HG03469 (cell line): ENCODE data around the gene DNAL4.

Source experiments
- ATAC-seq: cut with Tn5 transposase; IDR thresholded peaks from one replicate; pipeline ENCODE4 v1.9.1; 2021; ENCODE audit warnings: mild to moderate bottlenecking, moderate library complexity, moderate number of reproducible peaks; ENCODE audit not compliant: unreplicated experiment

Gene DNAL4

GRCh38 chr22:38760477-38761201 lies 33.3 kb downstream of the DNAL4 start:
- ATAC-seq, result no peak

- ATAC-seq, result no peak
Observed at GRCh38 chr22:38759005-38759404, 34.9 kb downstream of the DNAL4 start.

- ATAC-seq, result no peak
Observed at GRCh38 chr22:38758276-38758945, 35.5 kb downstream of the DNAL4 start.

- no peak for ATAC-seq
Observed at GRCh38 chr22:38757464-38757757, 36.5 kb downstream of the DNAL4 start.

GRCh38 chr22:38756711-38757463 lies 37.1 kb downstream of the DNAL4 start:
- no peak for ATAC-seq

DNA sequence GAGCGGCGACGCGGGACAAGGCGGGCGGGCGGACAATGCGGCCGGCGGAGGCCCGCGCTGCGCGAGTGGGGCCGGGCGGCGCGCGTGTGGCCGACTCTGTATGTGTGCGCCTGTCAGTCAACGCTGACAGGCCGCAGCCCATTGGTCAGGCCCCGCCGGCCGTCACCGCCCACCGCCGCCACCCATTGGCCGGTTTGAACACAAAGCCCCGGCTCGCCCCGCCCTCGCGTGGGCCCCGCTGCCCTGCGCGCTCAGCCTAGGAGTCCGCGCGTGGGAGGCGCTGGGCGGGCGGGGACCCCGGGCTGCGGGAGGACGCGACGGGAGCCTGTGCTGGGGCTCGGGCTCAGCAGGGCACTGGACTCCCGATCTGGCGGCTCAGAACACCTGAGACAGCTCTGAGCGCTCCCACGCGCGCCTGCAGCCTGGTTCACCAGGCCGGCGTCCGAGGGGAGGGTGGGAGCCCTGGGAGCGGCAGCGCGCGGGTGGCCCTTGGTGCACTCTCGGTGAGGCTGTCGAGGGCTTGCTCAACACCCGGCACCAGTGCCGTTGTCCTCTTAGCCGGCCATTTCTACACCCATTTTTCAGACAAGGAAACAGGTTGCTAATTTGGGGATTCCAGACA lies 37.9 kb downstream of the DNAL4 start, which contains the start of gene SUN2:
Gene SUN2, minus strand, starts transcription at position 88 of the 622 bp plus-strand sequence. CDS start 3,370 bp downstream, outside the sequence.
- ATAC-seq, result no peak

DNA sequence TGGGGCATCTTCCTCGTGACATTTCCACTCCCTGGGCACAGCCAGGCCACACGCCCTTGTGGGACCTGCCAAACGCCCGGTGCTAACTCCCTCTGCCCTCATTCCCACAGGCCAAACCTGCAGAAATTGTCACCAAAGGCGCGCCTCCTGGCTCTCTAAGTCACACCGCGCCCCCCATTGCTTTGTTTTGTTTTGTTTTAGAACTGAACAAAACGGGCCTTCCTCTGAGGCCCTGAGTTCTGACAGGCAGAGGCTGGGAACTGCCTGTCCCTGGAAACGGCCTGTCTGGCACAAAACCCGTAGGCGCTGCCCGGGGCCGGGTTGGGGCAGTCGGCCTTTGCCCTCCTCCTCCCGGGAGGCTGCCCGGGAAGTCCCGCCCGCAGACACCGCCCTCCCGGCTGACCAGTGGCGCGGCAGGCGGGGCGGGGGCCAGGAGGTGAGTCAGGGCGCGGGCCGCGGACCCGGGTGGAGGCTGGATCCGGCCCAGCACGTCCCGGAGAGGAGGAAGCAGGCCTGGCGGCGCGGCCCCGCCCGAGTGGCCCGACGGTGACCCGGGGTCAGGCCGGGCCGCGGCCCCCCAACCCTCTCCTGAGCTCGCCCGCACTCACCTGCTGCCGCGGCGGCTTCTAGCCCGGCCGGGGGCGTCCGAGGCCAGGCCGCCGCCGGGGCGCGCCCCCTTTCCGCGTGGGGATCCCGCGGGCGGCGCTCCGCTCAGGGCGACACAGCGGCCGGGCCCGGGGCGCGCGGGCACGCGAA lies 38.6 kb downstream of the DNAL4 start:
- no peak for ATAC-seq

DNA sequence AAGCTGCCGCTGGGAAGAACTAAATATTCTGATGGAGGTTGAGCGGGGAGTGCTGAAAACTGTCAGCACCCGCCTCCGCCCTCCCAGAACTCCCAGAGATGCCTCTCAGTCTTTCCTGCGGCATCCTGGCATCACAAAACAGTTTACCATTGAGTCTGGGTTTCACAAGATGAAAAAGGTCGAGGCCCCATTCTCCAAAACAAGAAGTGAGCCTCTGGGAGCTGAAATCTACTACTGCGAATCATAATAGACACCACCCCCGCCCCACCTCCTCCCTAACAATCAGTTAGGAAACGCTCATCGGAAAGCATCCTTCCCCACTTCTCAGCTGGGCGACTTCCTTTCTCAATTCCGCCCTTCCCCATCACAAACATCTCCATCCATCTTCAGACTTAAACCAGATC lies 39.2 kb downstream of the DNAL4 start:
- no peak for ATAC-seq

- no peak for ATAC-seq
Observed at GRCh38 chr22:38753948-38754750, 39.8 kb downstream of the DNAL4 start.

- no peak for ATAC-seq
Observed at GRCh38 chr22:38751422-38752346, 42.3 kb downstream of the DNAL4 start.

DNA sequence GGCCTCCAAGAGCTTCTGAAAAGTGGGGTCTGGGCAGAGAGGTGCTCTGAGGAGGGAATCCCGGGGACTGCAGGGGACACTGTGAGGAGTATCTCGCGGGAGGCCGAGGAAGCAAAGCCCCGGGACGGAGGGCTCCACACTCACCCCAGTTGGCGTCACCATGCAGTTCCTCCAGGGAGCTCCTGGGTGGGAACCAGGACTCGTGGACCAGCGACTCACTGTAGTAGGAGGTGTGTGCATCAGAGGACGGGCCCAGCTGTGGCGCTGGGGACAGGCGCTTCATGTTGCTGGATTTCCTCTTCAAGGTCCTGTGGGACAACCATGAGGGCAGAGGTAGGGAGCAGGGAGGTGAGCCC lies 42.9 kb downstream of the DNAL4 start:
- no peak for ATAC-seq

- ATAC-seq, result no peak
Observed at GRCh38 chr22:38750638-38751037, 43.3 kb downstream of the DNAL4 start.

DNA sequence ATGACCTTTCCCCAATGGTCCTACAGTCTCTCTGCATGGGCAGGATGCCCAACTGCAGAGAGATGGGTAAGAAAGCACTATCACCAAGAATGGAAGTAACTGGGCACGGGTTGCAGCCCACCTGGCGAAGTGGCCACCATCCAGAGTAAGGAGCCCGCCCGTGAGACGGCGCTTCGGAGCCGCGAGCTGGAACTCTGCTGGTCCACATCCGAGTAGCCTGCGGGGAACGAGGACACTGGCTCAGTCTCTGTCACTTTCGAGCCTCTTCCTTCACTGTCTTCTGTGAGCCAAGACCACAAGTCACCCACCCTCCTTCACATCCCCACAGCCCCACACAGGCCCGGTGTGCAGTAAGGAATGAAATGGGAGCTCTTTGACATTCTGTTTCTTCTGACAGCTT lies 43.8 kb downstream of the DNAL4 start:
- ATAC-seq, result no peak

DNA sequence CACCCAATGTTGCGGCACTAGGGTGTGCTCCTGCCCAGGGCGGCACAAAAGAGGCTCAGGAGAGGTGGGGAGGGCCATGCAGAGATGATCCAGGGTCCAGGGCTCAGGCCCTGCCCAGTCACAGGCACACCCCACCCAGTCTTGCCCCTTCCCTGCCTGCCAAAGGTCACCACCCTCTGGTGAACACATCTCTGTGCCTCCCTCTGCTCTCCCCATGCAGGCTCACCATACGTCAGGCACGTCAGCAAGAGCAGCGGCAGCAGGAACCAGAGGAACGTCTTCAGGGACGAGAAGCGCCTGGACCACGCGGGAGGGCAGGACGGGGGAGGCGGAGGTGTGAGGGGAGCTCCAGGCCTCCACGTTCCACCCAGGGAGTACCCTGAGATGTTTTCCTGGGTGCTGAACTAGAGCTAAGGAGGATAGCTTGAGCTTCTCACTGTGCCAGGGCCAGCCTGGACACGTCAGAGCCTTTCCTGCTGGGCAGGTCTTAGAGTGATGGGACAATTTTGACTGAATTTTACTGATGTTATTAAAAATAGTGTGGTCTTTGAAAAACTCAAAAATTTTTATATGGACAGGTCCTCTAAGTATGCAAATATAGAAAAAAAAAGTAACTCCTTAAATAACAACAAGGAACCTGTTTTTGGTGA lies 45.3 kb downstream of the DNAL4 start:
- no peak for ATAC-seq

- no peak for ATAC-seq
Observed at GRCh38 chr22:38745676-38746460, 48.1 kb downstream of the DNAL4 start.

- ATAC-seq, result no peak
Observed at GRCh38 chr22:38744981-38745380, 49.0 kb downstream of the DNAL4 start.

DNA sequence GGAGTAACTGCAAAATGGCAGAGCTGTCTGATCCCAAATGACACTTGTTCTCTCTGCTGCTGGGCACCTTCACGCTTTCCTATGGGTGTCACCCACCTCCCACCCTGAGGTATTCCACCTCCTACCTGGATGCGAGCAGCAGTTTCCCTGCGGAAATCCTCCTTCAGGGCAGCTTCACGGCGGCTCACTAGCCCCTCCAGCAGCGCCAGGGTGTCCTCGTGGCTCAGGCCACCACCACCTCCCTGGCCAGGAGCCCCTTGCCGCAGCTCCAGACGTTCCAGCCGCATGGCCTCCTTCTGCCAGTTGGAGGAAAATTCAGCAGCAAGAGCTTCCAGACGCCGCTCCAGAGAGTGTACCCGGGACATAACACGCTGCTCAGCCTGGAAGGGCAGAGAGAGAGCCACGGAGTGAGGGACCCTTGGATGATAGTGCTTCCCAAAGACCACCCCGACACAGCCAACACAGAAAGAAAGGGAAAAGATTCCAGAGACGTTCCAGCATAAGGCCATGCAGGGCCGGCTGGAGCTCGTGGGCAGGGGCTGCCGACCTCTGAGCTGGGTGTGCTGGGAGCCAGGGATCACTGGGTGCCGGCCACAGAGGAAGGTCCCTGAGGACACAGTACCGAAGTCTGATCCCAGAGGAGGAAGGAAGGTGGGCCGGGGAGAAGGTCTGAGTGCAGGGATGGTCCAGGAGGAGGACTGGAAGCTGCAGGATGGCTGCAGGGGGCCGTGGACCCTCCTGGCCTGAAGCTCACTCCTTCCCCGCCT lies 51.6 kb downstream of the DNAL4 start:
- no peak for ATAC-seq
